H1 (cell line): ENCODE data around the gene CTCF. TPM values are rescaled to one million over a fixed set of nuclear protein-coding genes. Genes with fewer than 3 reads are reported as not detected.
A peak's percentile ranks its signal among the peaks of the same experiment; 100 is the strongest.

Experiments
- CTCF ChIA-PET: fragments of 300-600 bp; sonication (Branson Sonifier 250); formaldehyde crosslinking; loops from one replicate; lab custom pipeline; 2021; ENCODE audit not compliant: partially characterized antibody; lab: Charles Lee
- POLR2A ChIA-PET: fragments of 300-600 bp; sonication (Branson Sonifier 250); formaldehyde crosslinking; loops from one replicate; lab custom pipeline; 2021; ENCODE audit warnings: inconsistent platforms; ENCODE audit not compliant: partially characterized antibody; lab: Charles Lee
- DNase-seq, 2 experiments: peaks; one replicate each; pipeline versions ENCODE4 v3.0.0 to v3.0.0-alpha.2; 2010 to 2022; ENCODE audit warnings: low spot score in 2 of 2, low read depth in 1 of 2, mixed read lengths in 1 of 2
- FAIRE-seq: peaks from 2 replicates; lab custom pipeline; 2011; peaks lifted over from hg19 to GRCh38; lab: Jason Lieb, UNC
- H2AFZ ChIP-seq: 2 replicates; pipeline ENCODE4 v1.8.1; 2012; ENCODE audit warnings: low read length, inconsistent platforms
- H2AK5ac ChIP-seq: 2 replicates; pipeline ENCODE4 v1.6.1; 2013; ENCODE audit warnings: low read depth, low read length
- H2BK120ac ChIP-seq: replicated peaks from 2 replicates; pipeline ENCODE3; 2013; ENCODE audit warnings: low read depth, low read length, inconsistent platforms
- H2BK12ac ChIP-seq: 2 replicates; pipeline ENCODE4 v1.6.1; 2013; ENCODE audit warnings: low read depth, low read length
- H2BK15ac ChIP-seq: 2 replicates; pipeline ENCODE4 v1.6.1; 2013; ENCODE audit warnings: low read length
- H2BK20ac ChIP-seq: 2 replicates; pipeline ENCODE4 v1.6.1; 2013; ENCODE audit warnings: low read length
- H2BK5ac ChIP-seq: 2 replicates; pipeline ENCODE4 v1.6.1; 2013; ENCODE audit warnings: low read depth, low read length
- H3K14ac ChIP-seq: 2 replicates; pipeline ENCODE4 v1.6.1; 2013; ENCODE audit warnings: inconsistent platforms; ENCODE audit not compliant: insufficient read length
- H3K18ac ChIP-seq: 2 replicates; pipeline ENCODE4 v1.6.1; 2013; ENCODE audit warnings: low read length; ENCODE audit errors: extremely low read depth
- H3K23ac ChIP-seq: 2 replicates; pipeline ENCODE4 v1.6.1; 2013; ENCODE audit warnings: inconsistent platforms; ENCODE audit not compliant: insufficient read length
- H3K23me2 ChIP-seq: 2 replicates; pipeline ENCODE4 v1.6.1; 2013; ENCODE audit warnings: low read depth, low read length
- H3K27ac ChIP-seq: 2 replicates; pipeline ENCODE4 v1.6.1; 2011; ENCODE audit warnings: low read depth, low read length, inconsistent platforms
- H3K27me3 ChIP-seq, 4 experiments: replicated peaks in 1 of 4; 1 replicate in 1 of 4; 2 replicates in 3 of 4; pipeline versions ENCODE4 v1.6.1 to v1.8.1; 2011 to 2013; ENCODE audit warnings: low read length in 3 of 4, mild to moderate bottlenecking in 3 of 4, inconsistent platforms in 2 of 4, mixed read lengths in 2 of 4, moderate library complexity in 1 of 4; ENCODE audit not compliant: control insufficient read depth in 3 of 4, insufficient read depth in 3 of 4; ENCODE audit errors: extremely low read depth in 1 of 4
- H3K36me3 ChIP-seq, 4 experiments: 2 replicates each; pipeline versions ENCODE4 v1.6.1 to v1.8.1; 2011 to 2013; ENCODE audit warnings: mild to moderate bottlenecking in 4 of 4, low read length in 3 of 4, moderate library complexity in 2 of 4, control low read depth in 1 of 4, inconsistent platforms in 1 of 4; ENCODE audit not compliant: insufficient read depth in 4 of 4, control insufficient read depth in 2 of 4
- H3K4ac ChIP-seq: replicated peaks from 2 replicates; pipeline ENCODE3; 2013; ENCODE audit warnings: low read length, low read depth, mixed read lengths, inconsistent platforms; ENCODE audit not compliant: insufficient read length
- H3K4me1 ChIP-seq, 4 experiments: replicated peaks in 1 of 4; 1 replicate in 1 of 4; 2 replicates in 3 of 4; pipeline versions ENCODE4 v1.6.1 to v1.8.1; 2011 to 2013; ENCODE audit warnings: low read length in 3 of 4, inconsistent platforms in 2 of 4, mixed read lengths in 1 of 4; ENCODE audit not compliant: insufficient read depth in 4 of 4, control insufficient read depth in 3 of 4
- H3K4me2 ChIP-seq, 2 experiments: 2 replicates each; pipeline versions ENCODE4 v1.6.1 to v1.8.1; 2011 to 2013; ENCODE audit warnings: low read depth in 2 of 2, low read length in 2 of 2, control low read depth in 1 of 2, inconsistent platforms in 1 of 2, mild to moderate bottlenecking in 1 of 2; ENCODE audit not compliant: insufficient read depth in 1 of 2
- H3K4me3 ChIP-seq, 4 experiments: fragments of 200-600, 300-600 bp in 1 of 4; sonication (generic), shearing (Covaris generic), sonication (Bioruptor Twin) in 1 of 4; 2 replicates each; pipeline versions ENCODE4 v1.5.1 to v1.8.1; 2011 to 2016; ENCODE audit warnings: low read length in 4 of 4, low read depth in 3 of 4, control low read depth in 2 of 4, inconsistent platforms in 2 of 4, mild to moderate bottlenecking in 2 of 4, mixed read lengths in 1 of 4, moderate library complexity in 1 of 4; ENCODE audit not compliant: insufficient read depth in 2 of 4; ENCODE audit errors: extremely low read depth in 1 of 4
- H3K56ac ChIP-seq: replicated peaks from 2 replicates; pipeline ENCODE3; 2013; ENCODE audit warnings: low read depth, mild to moderate bottlenecking, mixed read lengths, low read length, inconsistent platforms; ENCODE audit not compliant: insufficient read length
- H3K79me1 ChIP-seq: 2 replicates; pipeline ENCODE4 v1.6.1; 2013; ENCODE audit warnings: low read depth, low read length, control low read depth
- H3K79me2 ChIP-seq, 2 experiments: 2 replicates each; pipeline versions ENCODE4 v1.6.1 to v1.8.1; 2012 to 2013; ENCODE audit warnings: low read length in 2 of 2, mild to moderate bottlenecking in 2 of 2, inconsistent platforms in 1 of 2; ENCODE audit not compliant: insufficient read depth in 2 of 2, control insufficient read depth in 1 of 2
- H3K9ac ChIP-seq, 4 experiments: replicated peaks in 1 of 4; 1 replicate in 1 of 4; 2 replicates in 3 of 4; pipeline versions ENCODE4 v1.6.1 to v1.8.1; 2011 to 2013; ENCODE audit warnings: low read depth in 3 of 4, low read length in 3 of 4, control low read depth in 2 of 4, mild to moderate bottlenecking in 2 of 4, moderate library complexity in 2 of 4, inconsistent platforms in 1 of 4; ENCODE audit errors: extremely low read depth in 1 of 4
- H3K9me3 ChIP-seq, 2 experiments: 2 replicates each; pipeline versions ENCODE4 v1.6.1 to v1.8.1; 2012 to 2013; ENCODE audit warnings: mild to moderate bottlenecking in 2 of 2, moderate library complexity in 2 of 2, control low read depth in 1 of 2, inconsistent platforms in 1 of 2, low read depth in 1 of 2, low read length in 1 of 2, mixed read lengths in 1 of 2; ENCODE audit not compliant: insufficient read depth in 2 of 2
- H4K20me1 ChIP-seq, 2 experiments: replicated peaks in 1 of 2; 2 replicates each; pipeline versions ENCODE3 to v1.8.1; 2011 to 2013; ENCODE audit warnings: inconsistent platforms in 2 of 2, low read length in 2 of 2, mild to moderate bottlenecking in 1 of 2; ENCODE audit not compliant: insufficient read depth in 2 of 2, control insufficient read depth in 1 of 2
- H4K5ac ChIP-seq: 2 replicates; pipeline ENCODE4 v1.6.1; 2013; ENCODE audit warnings: low read length, low read depth, mixed read lengths, inconsistent platforms; ENCODE audit not compliant: insufficient read length
- H4K8ac ChIP-seq: 2 replicates; pipeline ENCODE4 v1.8.0; 2013; ENCODE audit warnings: mild to moderate bottlenecking, moderate library complexity, low read length, inconsistent platforms; ENCODE audit not compliant: insufficient read depth; ENCODE audit errors: extremely low read depth
- H4K91ac ChIP-seq: replicated peaks from 2 replicates; pipeline ENCODE3; 2013; ENCODE audit warnings: low read length, mixed read lengths, inconsistent platforms; ENCODE audit not compliant: insufficient read length
- CBX5 ChIP-seq: fragments of 300-800, 300-1000 bp; sonication (generic); IDR thresholded peaks from 2 replicates; pipeline ENCODE4 v1.7.1; 2016; ENCODE audit warnings: antibody characterized with exemption, low read length, low read depth
- CREB1 ChIP-seq: IDR thresholded peaks from 2 replicates; pipeline ENCODE4 v1.6.1; 2012; ENCODE audit warnings: inconsistent platforms
- GABPA ChIP-seq: IDR thresholded peaks from 2 replicates; pipeline ENCODE4 v1.6.1; 2011; ENCODE audit warnings: mild to moderate bottlenecking, low read length, moderate library complexity, borderline replicate concordance; ENCODE audit not compliant: insufficient read depth
- POLR2A ChIP-seq, 2 experiments: IDR thresholded peaks; 1 replicate in 1 of 2; 2 replicates in 1 of 2; pipeline ENCODE4 v1.6.1; 2011; ENCODE audit warnings: low read depth in 2 of 2, low read length in 2 of 2, mild to moderate bottlenecking in 2 of 2; ENCODE audit errors: control extremely low read depth in 1 of 2
- RAD21 ChIP-seq, 2 experiments: IDR thresholded peaks in 1 of 2; conservative IDR thresholded peaks in 1 of 2; 2 replicates each; pipeline ENCODE4 v1.6.1; 2011; ENCODE audit warnings: low read depth in 2 of 2, low read length in 2 of 2, improper control_type of control experiment in 1 of 2, inconsistent platforms in 1 of 2, mild to moderate bottlenecking in 1 of 2, moderate library complexity in 1 of 2
- SP4 ChIP-seq: IDR thresholded peaks from 2 replicates; pipeline ENCODE4 v1.6.1; 2012; ENCODE audit warnings: low read length, inconsistent platforms
- TAF1 ChIP-seq: IDR thresholded peaks from 2 replicates; pipeline ENCODE4 v1.6.1; 2011; ENCODE audit warnings: mild to moderate bottlenecking, low read depth, low read length
- TBP ChIP-seq: IDR thresholded peaks from 2 replicates; pipeline ENCODE4 v1.6.1; 2011; ENCODE audit warnings: low read depth, low read length, improper control_type of control experiment
- WGBS, 2 experiments: shearing (Covaris generic) in 1 of 2; methylation state at CpG; one replicate each; pipeline versions ENCODE4 v1.1.6 to v1.1.7; 2013 to 2015; ENCODE audit warnings: low lambda C conversion rate in 2 of 2, mixed read lengths in 2 of 2, inconsistent platforms in 1 of 2, low coverage in 1 of 2, missing lambda C conversion rate in 1 of 2; ENCODE audit not compliant: insufficient replicate concordance in 2 of 2, insufficient coverage in 1 of 2, insufficient read length in 1 of 2; ENCODE audit errors: extremely low coverage in 1 of 2, missing lambda C conversion rate in 1 of 2; 5-methylcytosine and 5-hydroxymethylcytosine counted together
- polyA plus RNA-seq, 7 experiments: library from polyadenylated mRNA; depleted of rRNA in 3 of 7; stranded (reverse) in 5 of 7; unstranded in 2 of 7; fragments of >200 nt in 5 of 7; fragments of 200-250 nt in 2 of 7; gene quantifications; 1 replicate in 5 of 7; 2 replicates in 1 of 7; 4 replicates in 1 of 7; pipeline versions ENCODE4 v1.2.1 to v1.2.3, GENCODE V29; 2011 to 2013; ENCODE audit warnings: missing spikeins in 2 of 7, mixed read lengths in 2 of 7
- total RNA-seq: library from RNA; stranded (reverse); fragmentation: NEBNext Ultra II Directional; extraction: Animal tissue kit (Norgen Biotek cat#: 25700); gene quantifications from 2 replicates; pipeline ENCODE4 v1.2.1, GENCODE V29; 2021
- TF ChIP-seq, protein P1 (sequence below), 3 experiments: IDR thresholded peaks; 1 replicate in 2 of 3; 2 replicates in 1 of 3; pipeline versions ENCODE4 v1.5.1 to v1.6.1; 2011; ENCODE audit warnings: low read length in 3 of 3, mild to moderate bottlenecking in 3 of 3, inconsistent platforms in 2 of 3, low read depth in 1 of 3, moderate library complexity in 1 of 3; ENCODE audit not compliant: insufficient read depth in 1 of 3; ENCODE audit errors: control extremely low read depth in 1 of 3

CTCF gene
- total and polyA plus RNA-seq, 2 of the 8 experiments (the other 6 are each of a cell fraction or from before 2014, with no cell fraction given) = 32.4 to 66.0 TPM

DNA sequence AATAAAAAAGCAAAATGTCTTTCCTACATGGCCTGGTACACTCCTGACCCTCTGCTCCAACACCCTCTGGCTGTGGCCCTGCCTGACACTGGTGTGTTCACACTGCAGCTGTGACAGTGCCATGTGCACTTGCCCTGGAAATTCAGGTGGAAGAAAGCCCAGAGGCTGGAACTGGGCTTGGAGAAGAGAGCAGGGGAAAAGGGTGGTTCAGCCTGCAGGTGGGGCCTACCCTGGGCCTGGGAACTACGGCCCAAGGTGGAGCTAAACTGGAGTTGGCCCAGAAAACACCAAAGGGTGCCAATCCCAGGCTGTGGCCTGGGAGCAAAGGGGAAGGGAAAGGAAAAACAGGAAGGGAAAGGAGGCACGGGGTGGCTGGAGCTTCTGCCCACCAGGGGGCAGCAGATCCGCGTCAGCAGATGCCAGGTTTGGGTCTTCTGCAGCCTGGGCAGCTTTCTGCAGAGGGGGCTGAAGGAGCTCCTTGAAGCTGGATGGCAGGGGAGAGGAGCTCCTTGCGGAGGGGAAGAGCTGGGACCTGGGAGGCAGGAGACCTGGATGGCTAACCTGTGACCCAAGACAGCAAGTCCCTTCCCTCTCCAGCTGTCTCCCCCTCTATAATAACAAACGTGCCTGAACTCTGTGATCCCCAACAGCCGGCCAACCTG is 15.4 kb upstream of the CTCF start:
- H3K9ac ChIP-seq = 0 out of 7 replicates have a peak overlapping the region, but pooled peaks of 1 of the 4 experiments have one; percentile 8
- ChIA-PET POLR2A (interaction anchor here (0.6 to 11.9 kb wide), 12 partner anchors 8 to 113 kb away, joined by 3 to 105 read pairs (median 4); partner anchors contain the start of genes ACD, CARMIL2, CTCF and PARD6A), CTCF (interaction anchor here (0.6 to 10.6 kb wide), 34 partner anchors 9 to 455 kb away, joined by 3 to 165 read pairs (median 5); partner anchors contain the start of genes ACD, C16orf86, CARMIL2 and CTCF)
- H3K27me3 ChIP-seq = no peaks in the 10 kb centered on the region; a peak in 3 of 7 replicates
- H2BK20ac ChIP-seq = no peak overlapping the region
- H2AK5ac ChIP-seq = no peak overlapping the region
- H2BK120ac ChIP-seq = no peak overlapping the region
- H3K9me3 ChIP-seq = no peaks in the 10 kb centered on the region
- H4K5ac ChIP-seq = no peak overlapping the region
- H3K36me3 ChIP-seq = 0 out of 8 replicates have a peak, but pooled peaks cover 0 to 3% (median 0%) of the 10 kb centered on the region in 4 experiments
- no peak overlapping the region for H2BK12ac ChIP-seq
- H2BK15ac ChIP-seq = no peak overlapping the region; the same call in 1 of the 2 replicates
- no peak overlapping the region for H3K4me3 ChIP-seq
- 0 out of 2 replicates have a peak, but pooled peaks cover 2% of the 10 kb centered on the region for H3K79me1 ChIP-seq
- H3K23me2 ChIP-seq = no peaks in the 10 kb centered on the region
- no peak overlapping the region for H3K27ac ChIP-seq
- WGBS, 2 experiments = 34% methylated on average over 7 of the region's 7 CpGs; no CpG with 5 or more reads in 1 of the 2 experiments
- no peak overlapping the region for H3K18ac ChIP-seq
- DNase-seq (peak; percentile 70 to 92), FAIRE-seq (peak; percentile 52)
- no peak overlapping the region for H4K91ac ChIP-seq
- peaks cover 0 to 4% (median 2%) of the 10 kb centered on the region in 4 experiments; a peak in 3 of 7 replicates for H3K4me1 ChIP-seq
- no peak overlapping the region for H3K14ac ChIP-seq
- H3K56ac ChIP-seq = no peak overlapping the region
- no peaks in the 10 kb centered on the region for H3K79me2 ChIP-seq
- H3K4ac ChIP-seq = no peak overlapping the region
- no peak overlapping the region for H3K23ac ChIP-seq
- peaks cover 2 to 11% of the 10 kb centered on the region in 2 experiments for H4K20me1 ChIP-seq
- no peak overlapping the region for H3K4me2 ChIP-seq
- peak overlapping the region; percentile 55; the same call in 1 of the 2 replicates for H2BK5ac ChIP-seq
- no peak overlapping the region for H4K8ac ChIP-seq
- no peak overlapping the region for H2AFZ ChIP-seq
- TF ChIP-seq SP4 (peak; percentile 44; the same call in 1 of the 2 replicates), POLR2A (IDR thresholded peaks at IDR 0.05; ENCODE audit: control extremely low read depth in 1 of 2, low read depth in 2 of 2, low read length in 2 of 2) (no peak), TBP (peak; percentile 32; the same call in 1 of the 2 replicates), CBX5 (no peak), CREB1 (peak; percentile 69; the same call in 1 of the 2 replicates), GABPA (peak; percentile 34; the same call in 1 of the 2 replicates), RAD21 (IDR thresholded peaks at IDR 0.05 in 1 of 2, conservative IDR thresholded peaks at IDR 0.05 in 1 of 2; ENCODE audit: low read depth in 2 of 2, low read length in 2 of 2) (peak; percentile 92 to 94), TAF1 (no peak)
- TF ChIP-seq, protein P1, sequence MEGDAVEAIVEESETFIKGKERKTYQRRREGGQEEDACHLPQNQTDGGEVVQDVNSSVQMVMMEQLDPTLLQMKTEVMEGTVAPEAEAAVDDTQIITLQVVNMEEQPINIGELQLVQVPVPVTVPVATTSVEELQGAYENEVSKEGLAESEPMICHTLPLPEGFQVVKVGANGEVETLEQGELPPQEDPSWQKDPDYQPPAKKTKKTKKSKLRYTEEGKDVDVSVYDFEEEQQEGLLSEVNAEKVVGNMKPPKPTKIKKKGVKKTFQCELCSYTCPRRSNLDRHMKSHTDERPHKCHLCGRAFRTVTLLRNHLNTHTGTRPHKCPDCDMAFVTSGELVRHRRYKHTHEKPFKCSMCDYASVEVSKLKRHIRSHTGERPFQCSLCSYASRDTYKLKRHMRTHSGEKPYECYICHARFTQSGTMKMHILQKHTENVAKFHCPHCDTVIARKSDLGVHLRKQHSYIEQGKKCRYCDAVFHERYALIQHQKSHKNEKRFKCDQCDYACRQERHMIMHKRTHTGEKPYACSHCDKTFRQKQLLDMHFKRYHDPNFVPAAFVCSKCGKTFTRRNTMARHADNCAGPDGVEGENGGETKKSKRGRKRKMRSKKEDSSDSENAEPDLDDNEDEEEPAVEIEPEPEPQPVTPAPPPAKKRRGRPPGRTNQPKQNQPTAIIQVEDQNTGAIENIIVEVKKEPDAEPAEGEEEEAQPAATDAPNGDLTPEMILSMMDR (IDR thresholded peaks at IDR 0.05; ENCODE audit: control extremely low read depth in 1 of 3, insufficient read depth in 1 of 3, low read depth in 1 of 3, low read length in 3 of 3) = peak; percentile 95 to 97 (median 97)
